Activated naive CD4-positive, alpha-beta T cell treated with anti-CD3 and anti-CD28 coated beads, Interleukin-2, amount 50 U/mL, for 72 hours (primary cell): Measurements from ENCODE around the gene KIF26B. TPM values are rescaled to one million over a fixed set of nuclear protein-coding genes. Genes with fewer than 3 reads are reported as not detected.
"Not testable (repeated sequence)": the region's sequence is repeated elsewhere in the genome, so short reads cannot be mapped to it uniquely, and the experiment has no call there.

ENCODE experiments used
- ATAC-seq, 2 donors: fragments of 150-1000 bp; cut with Tn5 transposase; 2 replicates each; pipeline ENCODE4 v1.10.0; 2021; ENCODE audit warnings: mild to moderate bottlenecking in 2 of 2, moderate library complexity in 2 of 2
- DNase-seq, 2 donors: peaks; one replicate each; pipeline ENCODE4 v3.0.0; 2021 to 2022; ENCODE audit warnings: low spot score in 2 of 2
- H3K27ac Mint-ChIP-seq, 2 donors: one replicate each; pipeline ENCODE4 v1.8.0; 2022; ENCODE audit warnings: mild to moderate bottlenecking in 2 of 2, mixed read lengths in 2 of 2
- H3K36me3 Mint-ChIP-seq, 2 donors: one replicate each; pipeline ENCODE4 v1.8.0; 2022; ENCODE audit warnings: mixed read lengths in 2 of 2
- H3K9me3 Mint-ChIP-seq, 2 donors: one replicate each; pipeline ENCODE4 v1.8.0; 2022; ENCODE audit warnings: mixed read lengths in 2 of 2
- total RNA-seq, 2 donors: library from RNA; stranded (reverse); gene quantifications; one replicate each; pipeline ENCODE4 v1.2.3, GENCODE V29; 2022

KIF26B gene
- total RNA-seq, 2 donors from 2014 or later: 0.16 to 0.25 TPM

GRCh38 chr1:245355851-245356630, 201.3 kb downstream of the KIF26B start:
- H3K27ac Mint-ChIP-seq, H3K36me3 Mint-ChIP-seq, ATAC-seq, H3K9me3 Mint-ChIP-seq, DNase-seq: not testable (repeated sequence)

DNA sequence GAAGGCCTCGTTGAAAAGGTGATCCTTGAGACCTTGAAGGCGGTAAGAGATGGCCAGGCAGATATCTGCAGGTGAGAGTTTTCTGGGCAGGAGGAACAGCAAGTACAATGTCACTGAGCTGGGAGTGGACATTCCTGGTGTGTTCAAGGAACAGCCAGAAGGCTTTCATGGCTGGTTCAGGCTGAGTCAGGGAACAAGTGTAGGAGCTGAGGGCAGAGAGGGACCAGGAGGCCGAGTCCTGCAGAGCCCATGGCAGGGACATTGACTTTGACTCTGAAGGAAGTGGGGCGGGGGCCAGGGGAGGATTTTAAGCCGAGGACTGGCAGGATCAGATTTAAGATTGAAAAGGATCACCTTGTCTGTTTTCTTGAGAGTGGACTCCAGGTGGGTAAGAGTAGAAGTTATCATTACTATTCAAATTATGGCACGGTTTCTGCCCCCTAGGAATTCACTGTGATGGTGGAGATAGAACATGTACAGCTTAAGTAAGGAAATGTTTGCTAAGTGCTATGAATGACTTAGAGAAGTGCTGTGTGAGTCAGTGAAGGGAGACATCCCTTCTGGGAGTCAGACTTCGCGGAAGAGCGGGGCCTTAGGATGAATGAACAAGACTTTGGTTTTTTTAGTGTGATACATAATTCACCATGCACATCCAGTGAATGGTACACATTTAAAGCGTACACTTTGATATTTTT, 202.3 kb downstream of the KIF26B start:
- Mint-ChIP-seq H3K36me3 (no peaks in the 10 kb centered on the region), H3K9me3 (no peaks in the 10 kb centered on the region), H3K27ac (no peak overlapping the region)
- no peak for ATAC-seq
- no peak for DNase-seq

GRCh38 chr1:245359101-245359680, 204.4 kb downstream of the KIF26B start:
- ATAC-seq, H3K27ac Mint-ChIP-seq, DNase-seq, H3K9me3 Mint-ChIP-seq, H3K36me3 Mint-ChIP-seq: not testable (repeated sequence)

DNA sequence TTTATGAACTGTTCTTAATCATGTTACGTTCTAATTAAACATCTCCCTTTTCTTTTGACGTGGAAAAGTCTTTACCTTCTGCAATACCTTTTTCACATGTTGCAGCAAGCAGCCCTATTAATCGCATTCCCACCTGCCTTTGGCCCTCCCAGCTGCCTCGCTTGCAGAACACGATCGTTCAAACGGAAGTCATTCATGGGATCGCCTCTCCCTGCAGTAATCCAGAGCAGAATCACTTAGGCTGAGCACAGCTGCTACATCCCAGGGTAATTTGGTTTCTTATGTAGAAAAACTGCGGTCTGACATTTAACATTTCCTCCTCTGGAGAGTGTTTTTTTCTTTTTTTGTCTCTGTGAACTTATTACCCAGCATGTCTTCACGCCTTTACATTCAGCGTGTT, 206.3 kb downstream of the KIF26B start:
- ATAC-seq: no peak
- no peaks in the 10 kb centered on the region for H3K36me3 Mint-ChIP-seq
- no peak for DNase-seq
- H3K27ac Mint-ChIP-seq: no peak overlapping the region
- H3K9me3 Mint-ChIP-seq: no peaks in the 10 kb centered on the region

GRCh38 chr1:245361951-245362350, 207.2 kb downstream of the KIF26B start:
- Mint-ChIP-seq H3K27ac (no peak overlapping the region), H3K9me3 (no peaks in the 10 kb centered on the region), H3K36me3 (no peaks in the 10 kb centered on the region)
- DNase-seq: no peak
- no peak for ATAC-seq

GRCh38 chr1:245363461-245364200, 208.8 kb downstream of the KIF26B start:
- Mint-ChIP-seq H3K36me3 (no peaks in the 10 kb centered on the region), H3K9me3 (no peaks in the 10 kb centered on the region), H3K27ac (no peak overlapping the region)
- ATAC-seq (peak in 1 of 2 donors; percentile 51), DNase-seq (no peak)

DNA sequence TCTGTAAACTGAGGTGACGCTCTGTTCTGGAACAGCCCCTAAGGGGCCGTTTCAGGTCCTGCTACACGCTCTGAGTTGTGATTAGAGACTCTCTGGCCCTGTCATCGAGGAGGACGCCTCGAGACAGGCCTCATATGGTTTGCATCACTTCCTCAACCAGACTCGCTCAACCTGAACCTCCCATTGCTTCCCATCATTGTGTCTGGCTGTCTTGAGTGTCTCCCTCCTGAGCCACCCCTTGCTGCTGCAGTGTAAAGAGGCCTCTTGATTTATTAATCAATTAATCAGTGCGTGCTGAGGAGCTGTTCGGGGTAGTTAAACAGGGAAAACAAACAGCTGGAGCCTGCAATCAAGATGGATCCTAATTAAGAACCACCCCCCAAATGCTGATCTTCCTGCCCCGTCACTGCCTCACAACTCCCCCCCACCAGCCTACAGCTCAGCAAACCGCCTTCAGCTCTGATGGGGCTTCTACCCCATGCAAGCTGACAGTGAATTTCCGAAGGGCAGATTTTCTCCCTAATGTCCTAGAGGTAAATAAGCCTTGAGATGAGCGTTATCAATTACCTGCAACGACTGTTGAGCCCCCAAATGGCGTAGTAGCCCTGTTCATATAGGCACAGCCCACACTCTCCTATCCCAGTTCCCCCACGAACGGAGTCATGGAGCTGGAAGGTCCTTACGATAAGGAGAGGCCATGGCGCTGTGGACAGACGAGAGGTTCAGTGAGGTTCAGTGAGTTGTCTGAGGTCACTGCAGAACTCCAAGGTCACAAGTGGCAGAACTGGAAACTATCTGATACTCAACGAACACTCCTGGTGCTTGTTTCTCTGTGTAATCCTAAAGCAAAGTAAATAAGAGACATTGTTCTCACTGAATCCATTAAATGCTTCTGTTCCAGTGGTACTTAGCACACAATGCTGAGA, 210.6 kb downstream of the KIF26B start:
- DNase-seq (no peak), ATAC-seq (no peak)
- no peaks in the 10 kb centered on the region for H3K9me3 Mint-ChIP-seq
- H3K27ac Mint-ChIP-seq: no peak overlapping the region
- H3K36me3 Mint-ChIP-seq: no peaks in the 10 kb centered on the region

DNA sequence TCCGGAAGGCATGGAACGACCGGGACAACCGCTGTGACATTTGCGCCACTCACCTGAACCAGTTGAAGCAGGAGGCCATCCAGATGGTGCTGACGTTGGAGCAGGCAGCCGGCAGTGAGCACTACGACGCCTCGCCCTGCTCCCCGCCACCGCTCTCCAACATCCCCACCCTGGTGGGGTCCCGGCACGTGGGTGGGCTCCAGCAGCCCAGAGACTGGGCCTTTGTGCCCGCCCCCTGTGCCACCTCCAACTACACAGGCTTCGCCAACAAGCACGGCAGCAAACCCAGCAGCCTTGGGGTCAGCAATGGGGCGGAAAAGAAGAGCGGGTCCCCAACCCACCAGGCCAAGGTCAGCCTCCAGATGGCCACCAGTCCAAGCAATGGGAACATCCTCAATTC, 212.1 kb downstream of the KIF26B start:
- ATAC-seq: no peak
- H3K9me3 Mint-ChIP-seq: no peaks in the 10 kb centered on the region
- no peaks in the 10 kb centered on the region for H3K36me3 Mint-ChIP-seq
- DNase-seq: no peak
- H3K27ac Mint-ChIP-seq: no peak overlapping the region

DNA sequence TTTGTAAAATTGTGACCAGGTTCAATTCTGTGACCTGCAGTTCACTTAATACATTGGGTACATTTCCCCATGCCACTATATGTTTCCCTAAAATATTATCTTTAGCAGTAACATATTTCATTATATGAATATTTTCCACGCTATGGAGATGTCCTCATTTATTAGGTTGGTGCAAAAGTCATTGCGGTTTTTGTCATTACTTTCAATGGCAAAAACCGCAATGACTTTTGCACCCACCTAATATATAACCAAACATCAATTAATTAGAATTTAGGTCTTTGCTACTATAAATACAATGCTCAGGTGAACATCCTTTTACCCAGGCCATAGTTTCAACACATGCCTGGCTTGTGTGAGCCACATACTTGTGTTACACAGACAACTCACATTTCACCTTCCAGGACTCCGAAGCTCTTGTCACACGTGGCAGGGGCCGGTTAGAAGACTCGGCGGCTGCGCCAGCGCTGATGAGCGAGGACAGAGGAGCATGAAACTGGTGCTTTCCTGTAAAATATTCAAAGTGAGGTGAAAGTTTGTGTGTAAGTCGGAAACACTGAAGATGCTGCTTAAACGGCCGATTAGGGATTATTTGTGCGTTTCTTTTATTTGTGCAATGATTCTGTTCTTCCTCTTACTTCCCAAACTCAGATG, 215.5 kb downstream of the KIF26B start:
- no peaks in the 10 kb centered on the region for H3K36me3 Mint-ChIP-seq
- DNase-seq: no peak
- no peak overlapping the region for H3K27ac Mint-ChIP-seq
- ATAC-seq: no peak
- H3K9me3 Mint-ChIP-seq: no peaks in the 10 kb centered on the region

- DNase-seq (no peak), ATAC-seq (no peak)
- Mint-ChIP-seq H3K36me3 (no peaks in the 10 kb centered on the region), H3K9me3 (no peaks in the 10 kb centered on the region), H3K27ac (no peak overlapping the region)
These were observed 216.3 kb downstream of the KIF26B start for GRCh38 chr1:245370905-245371581.

DNA sequence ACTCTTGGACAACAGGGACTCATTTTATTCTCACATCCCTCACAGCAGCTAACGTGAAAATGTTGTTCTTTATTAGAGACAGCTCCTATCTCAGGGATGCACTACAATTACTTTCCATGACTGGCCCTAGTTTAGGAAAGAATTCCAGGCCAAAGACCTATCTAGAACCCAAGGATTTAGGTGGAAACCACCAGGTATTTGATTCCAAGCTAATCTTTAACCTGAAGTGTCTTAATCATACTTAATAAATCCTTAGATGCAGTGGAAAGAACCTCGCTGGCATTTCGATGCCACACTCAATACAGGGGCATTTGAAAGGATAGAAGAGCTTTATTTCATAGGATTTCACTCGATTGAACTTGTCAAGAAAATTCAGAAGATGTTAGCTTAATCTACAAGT, 218.3 kb downstream of the KIF26B start:
- H3K9me3 Mint-ChIP-seq: no peaks in the 10 kb centered on the region
- no peak for ATAC-seq
- DNase-seq: no peak
- H3K36me3 Mint-ChIP-seq: no peaks in the 10 kb centered on the region
- no peak overlapping the region for H3K27ac Mint-ChIP-seq

DNA sequence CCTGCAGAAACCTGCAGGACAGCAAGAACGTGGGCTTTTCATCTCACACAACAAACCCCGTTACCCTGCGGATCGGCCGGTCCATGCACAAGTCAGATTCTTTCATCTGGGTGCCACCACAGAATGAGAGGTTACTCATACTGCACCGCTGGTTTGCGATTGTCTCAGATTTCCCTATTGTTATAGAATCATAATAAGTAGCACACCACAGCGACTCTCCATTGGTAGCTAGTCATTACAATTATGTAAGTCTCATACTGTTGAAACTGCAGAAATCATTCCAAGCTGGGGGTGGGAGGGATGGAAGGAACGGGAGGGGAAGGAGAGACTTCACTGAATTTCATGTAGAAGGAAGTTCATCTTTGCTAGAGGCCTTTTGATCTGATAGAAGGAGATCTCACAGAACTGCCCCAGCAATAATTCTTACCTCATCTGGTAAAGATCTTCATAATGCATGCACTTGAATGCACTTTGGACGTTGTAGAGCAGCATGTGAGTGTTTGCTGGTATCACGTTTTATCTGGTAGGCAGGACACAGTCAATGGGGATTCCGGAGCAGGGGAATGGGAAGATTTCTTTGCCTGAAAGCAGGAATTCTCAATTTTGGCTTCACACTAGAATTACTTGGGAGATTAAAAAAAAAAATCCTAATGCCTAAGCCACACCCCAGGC, 221.1 kb downstream of the KIF26B start:
- DNase-seq: no peak
- peak; percentile 23 to 27 for ATAC-seq
- no peaks in the 10 kb centered on the region for H3K36me3 Mint-ChIP-seq

DNA sequence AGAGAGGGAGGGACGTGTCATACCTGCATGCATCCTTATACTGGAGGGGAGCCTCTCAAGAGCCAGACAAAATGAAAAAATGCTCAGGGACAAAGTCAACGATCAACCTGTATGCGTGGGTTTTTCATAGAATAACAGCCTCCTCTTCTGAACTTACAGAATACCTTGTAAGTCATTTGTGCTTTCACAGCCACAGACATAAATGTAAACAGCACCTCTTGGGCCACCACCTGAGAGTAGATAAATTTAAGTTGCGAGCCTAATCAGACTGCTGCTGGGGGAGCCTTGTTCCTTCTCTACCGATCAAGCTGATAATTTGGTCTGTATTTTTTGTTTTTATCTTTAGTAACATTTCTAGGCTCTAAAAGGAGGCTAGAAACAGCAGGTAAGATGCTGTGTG, 223.1 kb downstream of the KIF26B start:
- Mint-ChIP-seq H3K36me3 (no peaks in the 10 kb centered on the region), H3K9me3 (no peaks in the 10 kb centered on the region), H3K27ac (peak overlapping the region in 1 of 2 donors; percentile 35)
- ATAC-seq (peak; percentile 9 to 54), DNase-seq (no peak)

More for the DNA sequence above, 221.1 kb downstream of the KIF26B start:
- H3K9me3 Mint-ChIP-seq: no peaks in the 10 kb centered on the region
- H3K27ac Mint-ChIP-seq: no peak overlapping the region

- H3K9me3 Mint-ChIP-seq: no peaks in the 10 kb centered on the region
- H3K36me3 Mint-ChIP-seq: no peaks in the 10 kb centered on the region
- peak; percentile 73 to 85 for ATAC-seq
- peak overlapping the region in 1 of 2 donors; percentile 35 for H3K27ac Mint-ChIP-seq
- no peak for DNase-seq
These were observed 223.5 kb downstream of the KIF26B start for GRCh38 chr1:245378311-245378722.

DNA sequence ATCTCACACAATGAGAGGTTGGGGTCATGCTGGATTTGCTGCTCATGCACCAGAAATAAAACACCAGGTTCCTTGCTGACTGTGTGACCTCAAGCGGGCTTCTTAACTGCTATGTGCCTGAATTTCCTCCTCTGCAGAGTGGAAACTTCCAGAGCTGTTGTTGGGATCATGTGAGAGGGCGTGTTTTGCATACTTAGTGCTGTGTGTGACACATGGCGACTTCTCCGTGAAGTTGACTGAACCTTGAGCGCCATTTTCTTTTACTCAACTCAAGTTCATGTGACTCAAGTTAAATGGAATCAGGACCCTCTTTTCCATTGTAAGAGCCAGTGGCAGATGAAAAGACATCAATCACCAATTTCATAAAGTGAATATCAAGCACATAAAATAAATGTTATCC, 224.0 kb downstream of the KIF26B start:
- ATAC-seq: peak in 1 of 2 donors; percentile 36
- no peaks in the 10 kb centered on the region for H3K36me3 Mint-ChIP-seq
- H3K9me3 Mint-ChIP-seq: no peaks in the 10 kb centered on the region
- DNase-seq: no peak
- peak overlapping the region in 1 of 2 donors; percentile 35 for H3K27ac Mint-ChIP-seq
